Smooth muscle cell of the brain vasculature (primary cell): ENCODE results near the gene HELZ2.

Experiments
- DNase-seq: peaks from one replicate; pipeline ENCODE4 v3.0.0-alpha.2; 2012; ENCODE audit warnings: low read depth, low spot score

The HELZ2 gene

GRCh38 chr20:63598479-63599395 is 24.7 kb upstream of the HELZ2 start:
- DNase-seq = no peak

- no peak for DNase-seq
These were observed 23.8 kb upstream of the HELZ2 start for GRCh38 chr20:63597651-63598478.

GRCh38 chr20:63596423-63596822 is 22.4 kb upstream of the HELZ2 start:
- DNase-seq = no peak

GRCh38 chr20:63595416-63596127 is 21.5 kb upstream of the HELZ2 start:
- DNase-seq = no peak

- no peak for DNase-seq
These were observed 20.1 kb upstream of the HELZ2 start for GRCh38 chr20:63594043-63594561.

- no peak for DNase-seq
These were observed 18.6 kb upstream of the HELZ2 start for GRCh38 chr20:63592661-63593060.

GRCh38 chr20:63591786-63592355 is 17.8 kb upstream of the HELZ2 start:
- DNase-seq = no peak

GRCh38 chr20:63591147-63591533 is 17.1 kb upstream of the HELZ2 start:
- DNase-seq = no peak

- no peak for DNase-seq
These were observed 16.4 kb upstream of the HELZ2 start for GRCh38 chr20:63590218-63591146.

GRCh38 chr20:63589261-63590217 is 15.5 kb upstream of the HELZ2 start:
- DNase-seq = no peak

- no peak for DNase-seq
These were observed 14.6 kb upstream of the HELZ2 start for GRCh38 chr20:63588641-63589041.

- no peak for DNase-seq
These were observed 13.9 kb upstream of the HELZ2 start for GRCh38 chr20:63587776-63588591.

- DNase-seq = no peak
These were observed 13.2 kb upstream of the HELZ2 start for GRCh38 chr20:63587256-63587655.

- DNase-seq = no peak
These were observed 12.8 kb upstream of the HELZ2 start for GRCh38 chr20:63586797-63587196.

GRCh38 chr20:63585616-63586565 is 11.9 kb upstream of the HELZ2 start:
- no peak for DNase-seq

- no peak for DNase-seq
These were observed 8.5 kb upstream of the HELZ2 start for GRCh38 chr20:63582382-63583063.
